Activated T-cell treated with anti-CD3 and anti-CD28 coated beads for 24 hours (primary cell): ENCODE data around the gene MUSK.
"Not testable (repeated sequence)": the region's sequence is repeated elsewhere in the genome, so short reads cannot be mapped to it uniquely, and the experiment has no call there.

ENCODE experiments used
- DNase-seq: peaks from one replicate; pipeline ENCODE4 v3.0.0-alpha.2; 2020; ENCODE audit warnings: low read depth

Gene MUSK

GRCh38 chr9:110695846-110696245 lies 27.3 kb downstream of the MUSK start:
- DNase-seq: not testable (repeated sequence)

- no peak for DNase-seq
These were observed 32.4 kb downstream of the MUSK start for GRCh38 chr9:110700953-110701352.

- DNase-seq: no peak
These were observed 35.1 kb downstream of the MUSK start for GRCh38 chr9:110703669-110704068.

GRCh38 chr9:110707419-110707818 lies 38.8 kb downstream of the MUSK start:
- no peak for DNase-seq

- DNase-seq: no peak
These were observed 41.8 kb downstream of the MUSK start for GRCh38 chr9:110710420-110710819.

- no peak for DNase-seq
These were observed 44.4 kb downstream of the MUSK start for GRCh38 chr9:110712955-110713354.

- DNase-seq: no peak
These were observed 45.7 kb downstream of the MUSK start for GRCh38 chr9:110714314-110714713.

- no peak for DNase-seq
These were observed 59.5 kb downstream of the MUSK start for GRCh38 chr9:110728058-110728457.

GRCh38 chr9:110729641-110730040 lies 61.0 kb downstream of the MUSK start:
- DNase-seq: no peak

GRCh38 chr9:110731437-110732028 lies 62.9 kb downstream of the MUSK start:
- no peak for DNase-seq

- DNase-seq: no peak
These were observed 70.4 kb downstream of the MUSK start for GRCh38 chr9:110738982-110739381.

GRCh38 chr9:110742741-110743371 lies 74.3 kb downstream of the MUSK start:
- DNase-seq: no peak

GRCh38 chr9:110744715-110745384 lies 76.3 kb downstream of the MUSK start:
- DNase-seq: no peak

- no peak for DNase-seq
These were observed 77.1 kb downstream of the MUSK start for GRCh38 chr9:110745676-110746075.

GRCh38 chr9:110746211-110746930 lies 77.8 kb downstream of the MUSK start:
- DNase-seq: no peak

- DNase-seq: no peak
These were observed 79.8 kb downstream of the MUSK start for GRCh38 chr9:110748251-110748893.

- DNase-seq: no peak
These were observed 81.7 kb downstream of the MUSK start for GRCh38 chr9:110750272-110750671.

GRCh38 chr9:110751971-110752370 lies 83.4 kb downstream of the MUSK start:
- DNase-seq: no peak

GRCh38 chr9:110752766-110753165 lies 84.2 kb downstream of the MUSK start:
- DNase-seq: no peak

GRCh38 chr9:110753731-110754231 lies 85.2 kb downstream of the MUSK start:
- DNase-seq: no peak

GRCh38 chr9:110755179-110755578 lies 86.6 kb downstream of the MUSK start:
- no peak for DNase-seq

GRCh38 chr9:110758201-110758600 lies 89.6 kb downstream of the MUSK start:
- no peak for DNase-seq
